Suprapubic skin (tissue), 4 donors: ENCODE measurements around the gene POLR2I.

Experiments used
- EP300 ChIP-seq: sonication (generic); formaldehyde crosslinking; IDR thresholded peaks from one replicate; pipeline ENCODE4 v1.6.1; 2017; ENCODE audit warnings: antibody characterized with exemption
- POLR2A ChIP-seq, 2 donors: fragments of 450-650 bp; IDR thresholded peaks; one replicate each; pipeline ENCODE4 v1.6.1; 2017; ENCODE audit warnings: antibody characterized with exemption in 2 of 2, mild to moderate bottlenecking in 2 of 2, moderate library complexity in 2 of 2
- POLR2AphosphoS5 ChIP-seq, 3 donors: sonication (generic); formaldehyde crosslinking; IDR thresholded peaks; one replicate each; pipeline ENCODE4 v1.6.1; 2017; ENCODE audit warnings: antibody characterized with exemption in 3 of 3
- TF ChIP-seq, protein P1 (sequence below), 2 donors: fragments of 200-600 bp in 1 of 2; fragments of 450-650 bp in 1 of 2; sonication (generic) in 1 of 2; IDR thresholded peaks; one replicate each; pipeline ENCODE4 v1.5.1; 2016 to 2019; ENCODE audit warnings: antibody characterized with exemption in 2 of 2, mild to moderate bottlenecking in 1 of 2, moderate library complexity in 1 of 2

DNA sequence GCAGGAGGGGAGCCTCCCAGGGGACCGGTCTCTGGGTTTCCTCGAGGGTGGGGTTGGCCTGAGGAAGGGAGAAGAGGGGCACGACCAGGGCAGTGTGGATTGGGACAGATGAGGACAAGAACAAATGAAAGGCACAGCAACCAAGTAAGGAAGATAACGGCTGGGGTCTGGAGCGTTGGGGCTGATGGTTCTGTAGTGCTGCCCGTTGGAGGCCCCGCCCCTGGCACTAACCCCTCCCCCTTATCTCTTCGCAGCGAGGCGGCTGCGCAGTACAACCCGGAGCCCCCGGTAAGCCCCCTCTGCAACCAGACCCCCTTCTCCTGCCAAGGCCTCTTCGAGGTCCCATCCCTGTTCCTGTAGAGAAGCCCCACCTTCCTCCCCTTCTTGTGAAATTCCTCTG is 27.4 kb upstream of the POLR2I start:
- TF ChIP-seq, protein P1, sequence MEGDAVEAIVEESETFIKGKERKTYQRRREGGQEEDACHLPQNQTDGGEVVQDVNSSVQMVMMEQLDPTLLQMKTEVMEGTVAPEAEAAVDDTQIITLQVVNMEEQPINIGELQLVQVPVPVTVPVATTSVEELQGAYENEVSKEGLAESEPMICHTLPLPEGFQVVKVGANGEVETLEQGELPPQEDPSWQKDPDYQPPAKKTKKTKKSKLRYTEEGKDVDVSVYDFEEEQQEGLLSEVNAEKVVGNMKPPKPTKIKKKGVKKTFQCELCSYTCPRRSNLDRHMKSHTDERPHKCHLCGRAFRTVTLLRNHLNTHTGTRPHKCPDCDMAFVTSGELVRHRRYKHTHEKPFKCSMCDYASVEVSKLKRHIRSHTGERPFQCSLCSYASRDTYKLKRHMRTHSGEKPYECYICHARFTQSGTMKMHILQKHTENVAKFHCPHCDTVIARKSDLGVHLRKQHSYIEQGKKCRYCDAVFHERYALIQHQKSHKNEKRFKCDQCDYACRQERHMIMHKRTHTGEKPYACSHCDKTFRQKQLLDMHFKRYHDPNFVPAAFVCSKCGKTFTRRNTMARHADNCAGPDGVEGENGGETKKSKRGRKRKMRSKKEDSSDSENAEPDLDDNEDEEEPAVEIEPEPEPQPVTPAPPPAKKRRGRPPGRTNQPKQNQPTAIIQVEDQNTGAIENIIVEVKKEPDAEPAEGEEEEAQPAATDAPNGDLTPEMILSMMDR (IDR thresholded peaks at IDR 0.05): no peak
- no peak for TF ChIP-seq POLR2AphosphoS5 (IDR thresholded peaks at IDR 0.05)
- no peak for TF ChIP-seq EP300
- no peak for TF ChIP-seq POLR2A (IDR thresholded peaks at IDR 0.05)
